Hematopoietic multipotent progenitor cell treated with erythropoietin and hydrocortisone succinate and interleukin-3 and kit ligand, for 4 days (in vitro differentiated cells): Measurements from ENCODE around the gene PMAIP1.
A peak's percentile ranks its signal among the peaks of the same experiment; 100 is the strongest.

Source experiments
- DNase-seq: peaks from one replicate; pipeline ENCODE4 v3.0.0-alpha.2; 2015

Gene PMAIP1

GRCh38 chr18:59915606-59916005, 15.8 kb downstream of the PMAIP1 start:
- no peak for DNase-seq

GRCh38 chr18:59916746-59917145, 16.9 kb downstream of the PMAIP1 start:
- no peak for DNase-seq

- DNase-seq, result peak; percentile 82
Measured at GRCh38 chr18:59917422-59917821, 17.6 kb downstream of the PMAIP1 start.

- DNase-seq, result peak; percentile 95
Measured at GRCh38 chr18:59918320-59918755, 18.5 kb downstream of the PMAIP1 start.

GRCh38 chr18:59918997-59919396, 19.2 kb downstream of the PMAIP1 start:
- DNase-seq, result no peak

- DNase-seq, result peak; percentile 85
Measured at GRCh38 chr18:59921384-59921891, 21.6 kb downstream of the PMAIP1 start.

- DNase-seq, result no peak
Measured at GRCh38 chr18:59923539-59924196, 23.9 kb downstream of the PMAIP1 start.

- no peak for DNase-seq
Measured at GRCh38 chr18:59926131-59926530, 26.3 kb downstream of the PMAIP1 start.

GRCh38 chr18:59927246-59927825, 27.5 kb downstream of the PMAIP1 start:
- peak; percentile 84 for DNase-seq

GRCh38 chr18:59928201-59928600, 28.4 kb downstream of the PMAIP1 start:
- no peak for DNase-seq

- DNase-seq, result peak; percentile 47
Measured at GRCh38 chr18:59929621-59930295, 30.0 kb downstream of the PMAIP1 start.

GRCh38 chr18:59932401-59932800, 32.6 kb downstream of the PMAIP1 start:
- DNase-seq, result no peak

GRCh38 chr18:59938676-59939075, 38.9 kb downstream of the PMAIP1 start:
- DNase-seq, result no peak

- DNase-seq, result no peak
Measured at GRCh38 chr18:59939127-59939526, 39.3 kb downstream of the PMAIP1 start.

GRCh38 chr18:59940068-59940467, 40.3 kb downstream of the PMAIP1 start:
- DNase-seq, result no peak

- DNase-seq, result peak; percentile 30
Measured at GRCh38 chr18:59941331-59941730, 41.5 kb downstream of the PMAIP1 start.

- peak; percentile 25 for DNase-seq
Measured at GRCh38 chr18:59942601-59943000, 42.8 kb downstream of the PMAIP1 start.

- DNase-seq, result no peak
Measured at GRCh38 chr18:59945544-59945943, 45.7 kb downstream of the PMAIP1 start.

GRCh38 chr18:59950215-59950944, 50.6 kb downstream of the PMAIP1 start:
- no peak for DNase-seq

GRCh38 chr18:59951591-59951990, 51.8 kb downstream of the PMAIP1 start:
- no peak for DNase-seq

GRCh38 chr18:59952283-59953007, 52.6 kb downstream of the PMAIP1 start:
- peak; percentile 15 for DNase-seq
